AG10803 (cell line): ENCODE results near the gene KLHL21.

ENCODE experiments used
- DNase-seq: peaks from one replicate; pipeline ENCODE4 v3.0.0; 2010; ENCODE audit warnings: low read depth
- H3K4me3 ChIP-seq: 2 replicates; pipeline ENCODE4 v1.5.1; 2011; ENCODE audit warnings: mild to moderate bottlenecking, low read length, control low read depth
- CTCF ChIP-seq: conservative IDR thresholded peaks from 2 replicates; pipeline ENCODE4 v1.5.1; 2011; ENCODE audit warnings: mild to moderate bottlenecking, low read length, control low read depth, inconsistent platforms

The KLHL21 gene

GRCh38 chr1:6597777-6598131 lies 4.9 kb downstream of the KLHL21 start:
- DNase-seq = no peak
- no peak overlapping the region for H3K4me3 ChIP-seq
- TF ChIP-seq CTCF = no peak

DNA sequence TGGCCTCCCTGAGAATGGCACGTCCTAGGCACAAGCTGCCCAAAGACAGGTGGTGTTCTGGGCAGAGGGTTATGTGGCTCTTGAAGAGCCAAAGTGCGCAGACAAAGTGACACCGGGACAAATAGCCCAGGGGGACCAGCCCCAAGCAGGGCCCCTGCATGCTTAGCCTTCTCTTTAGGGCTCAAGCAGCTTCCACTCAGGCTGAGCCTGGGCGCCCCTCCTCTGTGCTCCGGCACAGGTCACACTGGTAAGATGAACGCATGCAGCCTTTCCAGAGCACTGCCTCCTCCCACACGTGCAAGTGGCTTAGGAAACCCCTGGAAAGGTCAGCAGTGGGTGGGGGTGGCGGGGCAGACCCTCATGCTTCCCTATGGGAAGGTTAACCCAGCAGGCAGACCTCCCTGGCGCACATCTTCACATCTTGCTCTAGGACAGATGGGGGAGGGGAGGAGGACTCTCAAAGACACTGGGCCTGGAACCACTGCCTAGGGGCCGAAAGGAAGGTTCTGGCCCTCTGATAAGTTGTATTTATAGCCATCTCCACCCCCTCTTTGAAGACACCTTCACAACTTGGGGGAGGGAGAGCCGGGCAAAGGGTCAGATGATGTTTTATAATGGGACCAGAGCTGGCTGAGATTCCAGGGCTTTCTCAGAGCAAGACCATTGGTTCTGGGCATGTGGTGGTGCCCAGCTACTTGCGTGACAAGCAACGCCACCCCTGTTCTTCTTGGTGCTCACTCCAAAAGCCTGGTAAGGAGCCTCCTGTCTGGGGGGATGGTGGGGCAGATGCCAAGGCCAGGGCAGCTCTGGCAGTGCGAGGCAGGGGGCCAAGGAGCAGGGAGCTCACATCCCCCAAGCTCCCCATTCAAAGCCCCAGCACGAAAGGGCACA lies 5.5 kb downstream of the KLHL21 start:
- no peak for TF ChIP-seq CTCF
- no peak overlapping the region for H3K4me3 ChIP-seq
- no peak for DNase-seq

DNA sequence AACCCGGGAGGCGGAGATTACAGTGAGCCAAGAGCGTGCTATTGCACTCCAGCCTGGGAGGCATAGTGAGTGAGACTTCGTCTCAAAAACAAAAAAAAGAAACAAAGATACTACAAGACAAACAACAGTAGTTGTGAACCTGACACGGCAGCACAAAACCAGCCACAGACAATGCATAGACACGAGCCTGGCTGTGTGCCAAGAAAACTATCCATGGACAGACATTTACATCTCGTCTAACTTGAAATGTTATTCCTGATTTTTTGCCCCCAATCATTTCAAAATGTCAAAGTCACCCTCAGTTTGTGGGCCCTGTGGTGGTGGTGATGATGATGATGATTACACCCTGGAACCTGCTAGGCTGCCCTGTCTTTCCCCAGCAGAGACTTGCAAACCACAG lies 6.3 kb downstream of the KLHL21 start:
- no peak for TF ChIP-seq CTCF
- no peak overlapping the region for H3K4me3 ChIP-seq
- DNase-seq = no peak

DNA sequence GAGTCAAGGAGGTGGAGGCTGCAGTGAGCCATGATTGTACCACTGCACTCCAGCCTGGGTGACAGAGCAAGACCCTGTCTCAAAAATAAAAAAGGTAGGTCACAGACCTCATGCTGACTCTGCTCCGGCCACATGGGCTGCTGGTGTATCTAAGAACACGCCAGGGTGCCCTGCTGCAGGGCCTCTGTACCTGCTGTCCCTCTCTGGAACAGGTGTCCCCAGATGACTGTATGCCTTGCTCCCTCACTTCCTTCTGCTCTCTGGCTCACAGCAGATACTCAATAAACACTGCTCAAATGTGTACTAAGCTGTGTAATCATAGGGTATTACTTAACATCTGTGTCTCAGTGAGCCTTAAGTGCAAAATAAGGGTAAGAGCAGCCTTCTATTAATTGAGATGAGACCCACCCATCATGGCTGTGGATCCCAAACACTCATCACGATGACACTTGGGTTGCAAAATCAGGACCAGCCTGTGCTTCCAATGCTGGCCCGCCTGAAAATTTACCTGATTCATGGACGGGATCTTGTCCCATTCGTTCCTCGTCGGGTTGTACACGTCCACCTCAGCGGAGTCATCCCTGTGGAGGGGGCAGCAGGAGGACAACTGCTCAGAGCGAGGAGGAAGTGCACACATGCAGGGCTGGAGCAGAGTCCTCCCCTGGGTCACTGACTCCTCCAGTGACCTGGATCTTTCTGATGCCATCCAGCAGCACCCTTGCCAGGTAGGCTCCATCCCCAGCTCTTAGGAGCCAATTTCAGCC lies 7.5 kb downstream of the KLHL21 start:
- TF ChIP-seq CTCF = no peak
- DNase-seq = no peak
- H3K4me3 ChIP-seq = no peak overlapping the region

DNA sequence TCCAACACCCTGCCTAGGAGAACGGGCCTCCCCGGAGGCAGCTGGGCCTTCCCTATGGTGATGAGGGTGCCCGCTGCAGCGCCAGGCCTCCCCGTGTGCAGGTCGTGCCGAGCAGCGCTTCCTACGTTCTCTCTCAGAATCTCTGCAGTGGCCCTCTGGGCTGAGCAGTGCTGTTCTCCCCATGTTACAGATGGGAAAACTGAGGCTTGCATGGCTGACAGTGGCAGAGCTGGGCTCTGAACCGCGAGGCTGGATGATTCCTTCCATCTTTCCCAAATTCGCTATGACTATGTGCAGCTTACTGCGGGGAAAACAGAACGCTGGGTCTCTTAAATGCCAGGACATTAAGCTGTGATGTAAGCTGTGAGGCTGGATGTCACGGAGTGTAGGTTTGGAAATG lies 8.9 kb downstream of the KLHL21 start:
- TF ChIP-seq CTCF = no peak
- DNase-seq = no peak
- no peak overlapping the region for H3K4me3 ChIP-seq

DNA sequence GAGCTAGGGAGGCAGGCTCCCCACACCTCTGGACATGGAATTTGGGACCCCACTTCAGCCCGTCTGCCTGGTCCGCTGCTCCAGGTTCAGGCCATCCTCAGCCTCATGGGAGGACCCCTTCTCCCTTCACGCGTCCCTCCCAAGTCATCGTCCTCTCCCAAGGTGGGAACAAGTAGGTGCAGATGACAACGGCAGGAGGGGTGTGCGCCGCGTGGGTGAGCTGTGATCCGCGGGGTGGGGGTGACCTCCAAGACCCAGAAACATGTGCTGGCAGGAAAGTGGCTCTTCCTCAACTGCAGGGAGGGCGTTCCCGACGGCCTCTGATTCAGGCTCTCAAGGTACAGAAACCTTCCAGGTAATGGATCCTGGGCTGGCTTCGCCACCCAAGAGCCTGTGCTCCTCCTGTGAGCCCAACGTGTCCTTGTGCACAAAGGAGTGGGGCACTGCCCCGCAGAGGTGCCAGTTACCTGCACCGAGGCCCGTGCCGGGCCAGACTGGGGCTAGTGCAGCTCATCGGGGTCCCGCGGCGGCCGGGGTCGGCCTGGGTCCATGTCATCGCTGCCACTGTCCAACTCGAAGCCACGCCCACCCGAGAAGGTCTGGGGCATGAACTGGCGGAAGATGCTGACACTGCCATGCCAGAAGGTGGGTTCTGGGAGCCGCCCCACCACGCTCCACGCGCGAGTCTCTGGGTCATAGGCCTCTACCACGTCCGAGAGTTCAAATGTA lies 9.6 kb downstream of the KLHL21 start:
- TF ChIP-seq CTCF = no peak
- no peak for DNase-seq
- no peak overlapping the region for H3K4me3 ChIP-seq
